HG03439 (cell line): ENCODE results near the gene CIDEB.
A peak's percentile ranks its signal among the peaks of the same experiment; 100 is the strongest.

Source experiments
- ATAC-seq: cut with Tn5 transposase; IDR thresholded peaks from one replicate; pipeline ENCODE4 v1.9.1; 2021; ENCODE audit warnings: mild to moderate bottlenecking, moderate library complexity; ENCODE audit not compliant: unreplicated experiment

Gene CIDEB

DNA sequence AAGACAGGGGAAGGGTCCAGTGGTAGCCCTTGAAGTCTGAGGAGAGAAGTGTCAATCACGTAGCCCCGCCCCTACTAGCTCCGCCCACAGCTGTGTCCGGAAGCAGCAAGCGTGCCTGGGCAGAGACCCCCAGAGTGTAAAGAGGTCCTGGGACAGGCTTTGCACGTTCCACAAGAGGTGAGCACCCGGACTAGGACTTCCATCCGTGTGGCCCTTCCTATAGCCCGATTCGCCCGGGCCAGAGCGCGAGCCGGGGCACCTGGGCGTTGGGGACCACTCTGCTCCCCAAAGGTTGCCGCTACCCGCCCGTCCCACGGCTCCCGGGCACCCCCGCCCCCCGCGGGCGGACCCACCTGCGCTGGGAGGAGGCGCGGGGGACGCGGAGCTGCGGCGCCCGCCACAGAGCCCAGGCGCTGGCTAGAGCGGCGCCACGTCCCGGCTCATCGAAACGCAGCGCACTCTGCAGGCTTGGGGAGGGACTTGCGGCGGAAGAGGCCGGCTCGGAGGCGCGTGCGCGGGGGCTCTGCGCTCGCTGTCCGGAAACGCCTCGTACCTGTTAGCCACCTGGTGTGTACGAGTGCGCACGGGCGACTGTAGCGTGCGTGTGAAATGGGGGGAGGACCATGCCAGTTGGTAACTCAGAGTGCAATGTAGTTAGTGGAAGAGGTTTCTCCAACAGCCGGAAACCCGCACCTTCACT, 36.5 kb downstream of the CIDEB start, which contains the start of gene RABGGTA:
TSS of gene RABGGTA (minus strand) at position 464 of the 700 bp plus-strand sequence. CDS start 482 bp downstream, outside the sequence.
- ATAC-seq = peak; percentile 84

DNA sequence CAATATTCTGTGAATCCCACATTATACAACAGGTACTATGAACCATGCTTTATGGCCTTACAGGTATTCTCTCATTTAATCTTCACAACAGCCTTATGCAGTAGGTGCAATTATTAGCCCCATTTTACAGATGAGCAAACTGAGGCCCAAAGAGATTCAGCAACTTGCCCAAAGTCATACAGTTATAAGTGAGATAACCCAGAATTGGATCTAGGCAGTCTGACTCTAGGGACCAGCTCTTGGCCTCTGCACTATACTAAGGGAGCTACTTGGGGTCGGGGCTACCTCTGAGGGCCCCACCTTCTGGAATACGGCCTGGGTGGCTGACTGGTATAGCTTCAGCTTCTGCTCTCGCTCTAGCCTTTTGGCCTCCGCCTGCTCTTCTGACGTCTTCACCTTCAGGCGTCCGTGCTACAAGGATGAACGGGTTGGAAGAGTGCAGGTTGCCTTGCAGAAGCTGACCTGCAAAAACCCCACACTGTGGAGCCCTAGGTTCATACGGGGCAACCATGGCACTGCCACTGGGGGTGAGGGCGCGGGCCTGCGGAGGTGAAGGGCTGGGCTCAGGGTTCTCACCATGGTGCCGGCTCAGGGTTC, 37.1 kb downstream of the CIDEB start:
- no peak for ATAC-seq

- no peak for ATAC-seq
Observed at GRCh38 chr14:24269910-24270536, 37.8 kb downstream of the CIDEB start.

GRCh38 chr14:24269368-24269767, 38.4 kb downstream of the CIDEB start:
- no peak for ATAC-seq

- ATAC-seq = no peak
Observed at GRCh38 chr14:24268225-24268624, 39.6 kb downstream of the CIDEB start.

DNA sequence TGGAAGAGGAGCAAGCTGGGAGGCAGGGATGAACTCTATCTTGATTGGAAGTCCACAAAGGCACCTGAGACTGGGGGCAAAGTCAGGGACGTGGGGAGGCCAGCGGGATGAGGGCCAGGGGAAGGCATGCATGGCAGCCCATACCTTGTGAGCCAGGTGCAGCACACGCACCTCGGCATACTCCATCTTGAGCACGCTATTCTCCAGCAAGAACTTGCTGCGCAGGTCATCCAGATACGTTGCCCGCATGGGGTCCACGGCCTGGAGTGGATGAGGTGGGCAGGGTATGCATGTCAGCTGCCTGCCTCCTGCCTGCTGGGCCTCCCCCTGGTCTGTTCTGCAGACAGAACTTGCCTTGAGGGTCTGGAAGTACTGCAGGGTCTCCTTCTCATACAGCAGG, 40.3 kb downstream of the CIDEB start:
- no peak for ATAC-seq

GRCh38 chr14:24266344-24267244, 41.2 kb downstream of the CIDEB start:
- ATAC-seq = no peak

GRCh38 chr14:24264298-24264697, 43.5 kb downstream of the CIDEB start:
- ATAC-seq = no peak

- ATAC-seq = no peak
Observed at GRCh38 chr14:24263848-24264247, 43.9 kb downstream of the CIDEB start.

GRCh38 chr14:24262821-24263733, 44.7 kb downstream of the CIDEB start, which contains the start of gene TGM1:
TGM1 (minus strand) TSS chr14:24263177; CDS start chr14:24262352, 825 bp downstream.
- no peak for ATAC-seq

- no peak for ATAC-seq
Observed at GRCh38 chr14:24261969-24262327, 45.8 kb downstream of the CIDEB start.

- no peak for ATAC-seq
Observed at GRCh38 chr14:24261256-24261968, 46.4 kb downstream of the CIDEB start.

DNA sequence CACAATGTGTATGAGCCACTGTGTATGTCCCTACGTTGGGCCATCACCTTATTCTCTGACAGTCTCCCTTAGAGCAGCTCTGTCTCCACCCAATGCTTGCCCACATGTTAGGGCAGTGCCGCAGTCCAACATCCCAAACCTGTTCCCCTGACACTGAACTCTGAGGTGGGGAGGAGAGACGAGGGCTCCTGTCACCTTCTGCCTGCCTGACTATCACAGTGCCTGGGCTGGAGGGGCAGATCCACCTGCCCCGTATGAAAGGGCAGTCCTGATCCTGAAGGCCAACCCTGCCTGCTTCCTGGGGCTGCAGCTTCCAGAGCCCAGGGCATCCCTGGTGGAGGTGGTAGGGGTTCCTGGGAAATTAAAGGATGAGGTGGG, 47.0 kb downstream of the CIDEB start:
- ATAC-seq = no peak

- no peak for ATAC-seq
Observed at GRCh38 chr14:24260026-24260779, 47.6 kb downstream of the CIDEB start.

DNA sequence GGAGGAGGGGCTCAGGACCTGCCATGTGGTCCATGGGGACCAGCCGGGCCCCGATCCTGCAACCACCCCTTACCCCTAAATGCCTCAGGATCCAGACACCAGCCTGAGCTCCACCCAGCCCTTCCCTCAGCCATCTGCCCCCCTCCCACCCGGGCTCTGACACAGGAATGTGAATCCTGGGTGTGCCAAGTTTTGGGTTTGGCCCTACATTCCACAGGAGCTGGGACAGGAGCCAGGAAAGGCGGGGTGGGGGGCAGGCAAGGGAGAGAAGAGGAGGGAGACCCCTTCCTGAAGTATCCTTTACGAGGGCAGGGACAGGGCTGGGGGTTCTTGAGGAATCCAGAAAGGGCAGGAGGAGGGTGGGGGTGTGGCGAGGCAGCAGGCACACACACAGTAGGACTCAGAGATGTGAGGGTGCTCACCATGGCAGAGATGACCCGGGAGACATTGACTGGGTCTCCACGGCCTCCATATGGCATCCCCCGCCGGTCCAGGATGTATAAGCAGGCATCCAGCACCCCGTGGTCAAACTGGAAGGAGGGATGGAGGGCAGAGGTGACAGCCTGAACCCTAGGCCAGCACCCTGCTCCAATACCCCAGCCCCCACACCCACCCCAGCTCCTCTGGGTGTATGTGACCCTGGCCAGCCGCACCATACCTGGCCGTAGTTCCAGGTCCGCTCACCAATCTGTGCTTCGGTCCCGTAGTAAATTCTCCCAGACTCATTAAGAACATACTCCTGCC, 48.3 kb downstream of the CIDEB start:
- no peak for ATAC-seq

- no peak for ATAC-seq
Observed at GRCh38 chr14:24258548-24259265, 49.1 kb downstream of the CIDEB start.

- ATAC-seq = no peak
Observed at GRCh38 chr14:24258119-24258518, 49.7 kb downstream of the CIDEB start.
